SKM-1 (cell line): ENCODE measurements around the gene OR6N2.

Source experiments
- DNase-seq: peaks from one replicate; lab custom pipeline; 2025; ENCODE audit not compliant: unreplicated experiment; lab: John Stamatoyannopoulos, UW

The OR6N2 gene

GRCh38 chr1:158781104-158781503 is at the start of gene OR6N2:
TSS of gene OR6N2 (minus strand) at chr1:158781204. CDS start at chr1:158777635, 3,569 bp downstream.
- no peak for DNase-seq

- no peak for DNase-seq
Observed at GRCh38 chr1:158830074-158830677, 49.2 kb upstream of the OR6N2 start.

- no peak for DNase-seq
Observed at GRCh38 chr1:158821723-158822122, 40.7 kb upstream of the OR6N2 start.

- DNase-seq, result no peak
Observed at GRCh38 chr1:158819461-158820443, 38.7 kb upstream of the OR6N2 start.

GRCh38 chr1:158818975-158819431 is 38.0 kb upstream of the OR6N2 start:
- no peak for DNase-seq

GRCh38 chr1:158818560-158818959 is 37.6 kb upstream of the OR6N2 start:
- peak; percentile 85 for DNase-seq

GRCh38 chr1:158814970-158815369 is 34.0 kb upstream of the OR6N2 start:
- no peak for DNase-seq

- no peak for DNase-seq
Observed at GRCh38 chr1:158813164-158813563, 32.2 kb upstream of the OR6N2 start.

- DNase-seq, result no peak
Observed at GRCh38 chr1:158812336-158812735, 31.3 kb upstream of the OR6N2 start.

- DNase-seq, result peak; percentile 65
Observed at GRCh38 chr1:158810311-158810710, 29.3 kb upstream of the OR6N2 start.

GRCh38 chr1:158809862-158810261 is 28.9 kb upstream of the OR6N2 start:
- DNase-seq, result peak; percentile 88

GRCh38 chr1:158809256-158809655 is 28.3 kb upstream of the OR6N2 start:
- peak; percentile 56 for DNase-seq

GRCh38 chr1:158806916-158807536 is 26.0 kb upstream of the OR6N2 start:
- DNase-seq, result no peak

GRCh38 chr1:158803678-158804077 is 22.7 kb upstream of the OR6N2 start:
- no peak for DNase-seq

- no peak for DNase-seq
Observed at GRCh38 chr1:158801396-158801795, 20.4 kb upstream of the OR6N2 start.

GRCh38 chr1:158800526-158800925 is 19.5 kb upstream of the OR6N2 start:
- DNase-seq, result no peak

GRCh38 chr1:158799689-158800088 is 18.7 kb upstream of the OR6N2 start:
- no peak for DNase-seq

GRCh38 chr1:158798531-158798930 is 17.5 kb upstream of the OR6N2 start:
- no peak for DNase-seq

GRCh38 chr1:158794247-158794646 is 13.2 kb upstream of the OR6N2 start:
- no peak for DNase-seq

- no peak for DNase-seq
Observed at GRCh38 chr1:158793604-158794003, 12.6 kb upstream of the OR6N2 start.

GRCh38 chr1:158771950-158772866 is 8.8 kb downstream of the OR6N2 start, which contains the start of gene OR6N1:
TSS of gene OR6N1 (minus strand) at chr1:158772195. CDS start at chr1:158766682, 5,513 bp downstream.
- no peak for DNase-seq
